IMR-90 (cell line): ENCODE measurements around the gene MTREX. TPM values are rescaled to one million over a fixed set of nuclear protein-coding genes. Genes with fewer than 3 reads are reported as not detected.

Experiments used
- ATAC-seq: fragments of 200-7000 bp; cut with Tn5 transposase; 2 replicates; pipeline ENCODE4 v1.9.1; 2020; ENCODE audit warnings: low read depth, mild to moderate bottlenecking, moderate library complexity
- BruUV-seq: library from RNA; stranded (reverse); fragments of 400-500 nt; replicated peaks from 2 replicates; lab custom pipeline; 2021; lab: Mats Ljungman, UMichigan
- CTCF ChIA-PET: fragments of 300-600 bp; formaldehyde crosslinking; extraction: SDS; loops from one replicate; lab custom pipeline; 2021; ENCODE audit warnings: antibody characterized with exemption; lab: Yijun Ruan, JAX
- POLR2A ChIA-PET: fragments of 300-600 bp; sonication (Branson Sonifier 250); formaldehyde crosslinking; loops from one replicate; lab custom pipeline; 2022; ENCODE audit warnings: antibody characterized with exemption; ENCODE audit not compliant: unreplicated experiment; lab: Charles Lee
- DNase-seq: peaks from one replicate; pipeline ENCODE4 v3.0.0; 2013
- H2AFZ ChIP-seq: replicated peaks from 2 replicates; pipeline ENCODE3; 2013; ENCODE audit warnings: low read length, mild to moderate bottlenecking; ENCODE audit not compliant: poor library complexity
- H2AK5ac ChIP-seq: 2 replicates; pipeline ENCODE4 v1.6.1; 2013; ENCODE audit warnings: low read depth, low read length, inconsistent platforms
- H2AK9ac ChIP-seq: replicated peaks from 2 replicates; pipeline ENCODE3; 2013; ENCODE audit warnings: mild to moderate bottlenecking, low read depth, low read length, moderate library complexity; ENCODE audit not compliant: poor library complexity
- H2BK120ac ChIP-seq: 2 replicates; pipeline ENCODE4 v1.6.1; 2013; ENCODE audit warnings: low read depth, low read length, inconsistent platforms
- H2BK15ac ChIP-seq: 3 replicates; pipeline ENCODE4 v1.6.1; 2013; ENCODE audit warnings: low read depth, low read length, inconsistent platforms
- H2BK20ac ChIP-seq: 2 replicates; pipeline ENCODE4 v1.6.1; 2013; ENCODE audit warnings: low read depth, mild to moderate bottlenecking, inconsistent platforms, low read length, moderate library complexity
- H2BK5ac ChIP-seq: 2 replicates; pipeline ENCODE4 v1.6.1; 2013; ENCODE audit warnings: mild to moderate bottlenecking, low read depth, low read length, inconsistent platforms; ENCODE audit not compliant: poor library complexity, severe bottlenecking
- H3K14ac ChIP-seq: replicated peaks from 2 replicates; pipeline ENCODE4 v1.6.1; 2013; ENCODE audit warnings: low read depth, low read length, inconsistent platforms
- H3K18ac ChIP-seq: 2 replicates; pipeline ENCODE4 v1.6.1; 2013; ENCODE audit warnings: low read depth, low read length, control low read depth
- H3K23ac ChIP-seq: 2 replicates; pipeline ENCODE4 v1.6.1; 2013; ENCODE audit warnings: low read depth, low read length, inconsistent platforms
- H3K27ac ChIP-seq: 2 replicates; pipeline ENCODE4 v1.5.1; 2013; ENCODE audit warnings: mild to moderate bottlenecking, control low read depth, low read length; ENCODE audit not compliant: insufficient read depth
- H3K27me3 ChIP-seq: 2 replicates; pipeline ENCODE4 v1.6.1; 2013; ENCODE audit warnings: low read length; ENCODE audit not compliant: control insufficient read depth, insufficient read depth
- H3K36me3 ChIP-seq: 2 replicates; pipeline ENCODE4 v1.6.1; 2013; ENCODE audit warnings: low read length, mixed read lengths; ENCODE audit not compliant: control insufficient read depth, insufficient read depth
- H3K4ac ChIP-seq: 2 replicates; pipeline ENCODE4 v1.6.1; 2013; ENCODE audit warnings: low read depth, low read length, inconsistent platforms
- H3K4me1 ChIP-seq: 2 replicates; pipeline ENCODE4 v1.6.1; 2013; ENCODE audit warnings: low read length, mixed read lengths; ENCODE audit not compliant: control insufficient read depth, insufficient read depth
- H3K4me2 ChIP-seq: 2 replicates; pipeline ENCODE4 v1.6.1; 2013; ENCODE audit warnings: low read depth, mild to moderate bottlenecking, control low read depth, low read length, moderate library complexity
- H3K4me3 ChIP-seq: 2 replicates; pipeline ENCODE4 v1.5.1; 2013; ENCODE audit warnings: low read depth, mild to moderate bottlenecking, control low read depth, low read length, moderate library complexity; ENCODE audit not compliant: insufficient read depth
- H3K56ac ChIP-seq: 2 replicates; pipeline ENCODE4 v1.6.1; 2013; ENCODE audit warnings: low read length, inconsistent platforms; ENCODE audit not compliant: insufficient read depth; ENCODE audit errors: extremely low read depth
- H3K79me1 ChIP-seq, 2 experiments: 2 replicates each; pipeline ENCODE4 v1.6.1; 2013; ENCODE audit warnings: low read length in 2 of 2, inconsistent platforms in 1 of 2, low read depth in 1 of 2
- H3K9ac ChIP-seq: 2 replicates; pipeline ENCODE4 v1.6.1; 2013; ENCODE audit warnings: low read depth, low read length, control low read depth
- H3K9me1 ChIP-seq: 2 replicates; pipeline ENCODE4 v1.6.1; 2013; ENCODE audit warnings: low read length, inconsistent platforms; ENCODE audit not compliant: insufficient read depth
- H3K9me3 ChIP-seq: 2 replicates; pipeline ENCODE4 v1.6.1; 2013; ENCODE audit warnings: low read length; ENCODE audit not compliant: control insufficient read depth, insufficient read depth
- H4K20me1 ChIP-seq: 2 replicates; pipeline ENCODE4 v1.6.1; 2013; ENCODE audit warnings: low read length, inconsistent platforms; ENCODE audit not compliant: insufficient read depth
- H4K5ac ChIP-seq: 2 replicates; pipeline ENCODE4 v1.6.1; 2013; ENCODE audit warnings: mild to moderate bottlenecking, low read depth, low read length, control low read depth
- H4K8ac ChIP-seq, 2 experiments: 2 replicates each; pipeline ENCODE4 v1.6.1; 2013; ENCODE audit warnings: low read depth in 2 of 2, low read length in 2 of 2, control low read depth in 1 of 2, inconsistent platforms in 1 of 2
- H4K91ac ChIP-seq: 2 replicates; pipeline ENCODE4 v1.6.1; 2013; ENCODE audit warnings: low read depth, low read length, inconsistent platforms; ENCODE audit not compliant: insufficient read depth
- CEBPB ChIP-seq: IDR thresholded peaks from 2 replicates; pipeline ENCODE4 v1.6.1; 2012; ENCODE audit warnings: low read depth, low read length, improper control_type of control experiment
- POLR2A ChIP-seq: IDR thresholded peaks from 2 replicates; pipeline ENCODE4 v1.6.1; 2012; ENCODE audit warnings: mild to moderate bottlenecking, low read depth, low read length
- RAD21 ChIP-seq: IDR thresholded peaks from 2 replicates; pipeline ENCODE4 v1.6.1; 2012; ENCODE audit warnings: low read length, improper control_type of control experiment
- RCOR1 ChIP-seq: IDR thresholded peaks from 2 replicates; pipeline ENCODE4 v1.6.1; 2012; ENCODE audit warnings: mild to moderate bottlenecking, low read length, improper control_type of control experiment; ENCODE audit not compliant: insufficient replicate concordance
- SMC3 ChIP-seq: fragments of 150-350 bp; IDR thresholded peaks from 2 replicates; pipeline ENCODE4 v1.6.1; 2016; ENCODE audit warnings: low read depth, mild to moderate bottlenecking, antibody characterized with exemption, low read length, moderate library complexity
- WGBS, 2 experiments: methylation state at CpG; one replicate each; pipeline versions ENCODE4 v1.1.5 to v1.1.7; 2013; ENCODE audit warnings: missing lambda C conversion rate in 2 of 2; ENCODE audit not compliant: insufficient read length in 1 of 2; ENCODE audit errors: extremely low coverage in 2 of 2; 5-methylcytosine and 5-hydroxymethylcytosine counted together
- dilution Hi-C: fragments of 300-500 bp; cut with HindIII; formaldehyde crosslinking; loops from one replicate; pipeline ENCODE4 v1.14.3; 2018; ENCODE audit warnings: low sequenced_read_pairs; ENCODE audit not compliant: unreplicated experiment
- in situ Hi-C: fragments of 300-500 bp; cut with MboI; formaldehyde crosslinking; loops from 3 replicates; pipeline ENCODE4 v1.14.3; 2019; ENCODE audit warnings: low sequenced_read_pairs, inconsistent platforms, mixed read lengths
- intact Hi-C: fragments of 100-400 bp; cut with micrococcal nuclease; formaldehyde crosslinking; loops from 2 replicates; pipeline ENCODE4 v1.10.0; 2022
- polyA plus RNA-seq, 3 experiments: library from polyadenylated mRNA; depleted of rRNA; stranded (reverse); fragments of >200 nt; gene quantifications; 2 replicates each; pipeline ENCODE4 v1.2.3, GENCODE V29; 2012; ENCODE audit warnings: low replicate concordance in 1 of 3
- total RNA-seq: library from RNA; depleted of rRNA; stranded (reverse); fragments of >200 nt; gene quantifications from 2 replicates; pipeline ENCODE4 v1.2.3, GENCODE V29; 2012
- TF ChIP-seq, protein P1 (sequence below): conservative IDR thresholded peaks from 2 replicates; pipeline ENCODE4 v1.5.1; 2012; ENCODE audit warnings: mild to moderate bottlenecking, low read depth, low read length, improper control_type of control experiment

MTREX gene
- total and polyA plus RNA-seq, 2 of the 4 experiments (the other 2 are of a cell fraction) = 22.1 to 33.2 TPM

DNA sequence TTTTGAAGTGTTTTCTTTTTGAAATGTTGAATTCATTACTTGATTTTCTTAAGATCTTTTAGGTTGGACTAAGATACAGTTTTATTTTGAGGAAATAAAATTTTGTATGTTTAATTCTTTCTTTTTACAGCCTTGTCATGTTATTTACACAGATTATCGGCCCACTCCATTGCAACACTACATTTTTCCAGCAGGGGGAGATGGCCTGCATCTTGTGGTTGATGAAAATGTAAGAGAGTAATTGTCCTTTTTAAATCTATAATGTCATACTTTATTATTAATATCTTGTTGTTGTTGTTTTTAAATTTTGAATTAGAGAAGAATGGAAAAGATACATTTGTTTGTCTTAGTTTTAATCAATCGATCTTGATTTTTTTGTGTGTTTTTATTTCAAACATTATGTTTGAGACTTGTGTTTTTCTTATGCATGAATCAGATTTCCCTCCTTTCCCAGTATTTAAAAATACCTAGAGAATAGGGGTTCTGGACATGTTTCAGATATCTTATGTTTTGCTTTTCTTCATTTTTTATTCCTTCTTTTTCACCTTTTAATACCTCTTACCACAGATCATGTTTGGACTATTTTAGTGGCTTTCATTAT, 36.7 kb downstream of the MTREX start:
- no peaks in the 10 kb centered on the region for H3K9me3 ChIP-seq
- no peak overlapping the region for H2AFZ ChIP-seq
- H2AK9ac ChIP-seq = no peak overlapping the region
- H3K27ac ChIP-seq = no peak overlapping the region
- no peaks in the 10 kb centered on the region; the same call in 1 of the 2 replicates for H4K20me1 ChIP-seq
- no peaks in the 10 kb centered on the region for H3K4me1 ChIP-seq
- no peak overlapping the region for H3K4me3 ChIP-seq
- no peak overlapping the region for H2BK5ac ChIP-seq
- peaks cover 9 to 18% of the 10 kb centered on the region in 2 experiments; a peak in 3 of 4 replicates for H3K79me1 ChIP-seq
- intact Hi-C loops = loop anchor here (1.0 to 10.0 kb wide), 3 partner anchors 190 to 857 kb away; partner anchors contain the start of gene PLPP1
- no peak overlapping the region for H2BK20ac ChIP-seq
- H3K4me2 ChIP-seq = no peak overlapping the region
- DNase-seq = peak; percentile 70
- no peak overlapping the region for H2BK120ac ChIP-seq
- H3K18ac ChIP-seq = no peak overlapping the region
- no peak overlapping the region for H4K8ac ChIP-seq
- no peak overlapping the region for H3K23ac ChIP-seq
- in situ Hi-C loops = loop anchor here (25.0 kb wide), 1 partner anchor 568 kb away; no protein-coding TSS in a partner anchor
- BruUV-seq = no TSS peak
- ChIA-PET POLR2A (no interaction called here), CTCF (interaction anchor here (1.2 kb wide), 1 partner anchor 477 kb away, joined by 3 read pairs; no protein-coding TSS in a partner anchor)
- no peak overlapping the region for H3K14ac ChIP-seq
- H4K91ac ChIP-seq = no peak overlapping the region
- TF ChIP-seq RAD21 = peak; percentile 66
- TF ChIP-seq, protein P1, sequence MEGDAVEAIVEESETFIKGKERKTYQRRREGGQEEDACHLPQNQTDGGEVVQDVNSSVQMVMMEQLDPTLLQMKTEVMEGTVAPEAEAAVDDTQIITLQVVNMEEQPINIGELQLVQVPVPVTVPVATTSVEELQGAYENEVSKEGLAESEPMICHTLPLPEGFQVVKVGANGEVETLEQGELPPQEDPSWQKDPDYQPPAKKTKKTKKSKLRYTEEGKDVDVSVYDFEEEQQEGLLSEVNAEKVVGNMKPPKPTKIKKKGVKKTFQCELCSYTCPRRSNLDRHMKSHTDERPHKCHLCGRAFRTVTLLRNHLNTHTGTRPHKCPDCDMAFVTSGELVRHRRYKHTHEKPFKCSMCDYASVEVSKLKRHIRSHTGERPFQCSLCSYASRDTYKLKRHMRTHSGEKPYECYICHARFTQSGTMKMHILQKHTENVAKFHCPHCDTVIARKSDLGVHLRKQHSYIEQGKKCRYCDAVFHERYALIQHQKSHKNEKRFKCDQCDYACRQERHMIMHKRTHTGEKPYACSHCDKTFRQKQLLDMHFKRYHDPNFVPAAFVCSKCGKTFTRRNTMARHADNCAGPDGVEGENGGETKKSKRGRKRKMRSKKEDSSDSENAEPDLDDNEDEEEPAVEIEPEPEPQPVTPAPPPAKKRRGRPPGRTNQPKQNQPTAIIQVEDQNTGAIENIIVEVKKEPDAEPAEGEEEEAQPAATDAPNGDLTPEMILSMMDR = peak; percentile 86
- TF ChIP-seq SMC3 = peak; percentile 78
- TF ChIP-seq POLR2A = no peak
- no peak for TF ChIP-seq RCOR1
- peak; percentile 64 for TF ChIP-seq CEBPB
- no peaks in the 10 kb centered on the region for H3K9me1 ChIP-seq
- H2AK5ac ChIP-seq = no peak overlapping the region
- no CpG with 5 or more reads among the region's 2 CpGs for WGBS, 2 experiments
- dilution Hi-C loops = no loop called here
- no peak overlapping the region for H4K5ac ChIP-seq
- H3K27me3 ChIP-seq = no peaks in the 10 kb centered on the region
- ATAC-seq = peak; percentile 83
- no peak overlapping the region for H3K4ac ChIP-seq
- no peak overlapping the region for H3K9ac ChIP-seq
- H2BK15ac ChIP-seq = no peak overlapping the region
- H3K56ac ChIP-seq = no peak overlapping the region
- peaks cover 26% of the 10 kb centered on the region for H3K36me3 ChIP-seq
